GM21576 (cell line): ENCODE results near the gene SOD2.
"Not testable (repeated sequence)": the region's sequence is repeated elsewhere in the genome, so short reads cannot be mapped to it uniquely, and the experiment has no call there.

Experiments used
- ATAC-seq: cut with Tn5 transposase; IDR thresholded peaks from one replicate; pipeline ENCODE4 v1.9.1; 2021; ENCODE audit warnings: mild to moderate bottlenecking, moderate library complexity; ENCODE audit not compliant: unreplicated experiment

The SOD2 gene

GRCh38 chr6:159693128-159693893 is at the start of gene SOD2:
TSS of gene SOD2 (minus strand) at chr6:159693241. CDS start at chr6:159693167, 74 bp downstream.
- ATAC-seq = peak; percentile 76

GRCh38 chr6:159742165-159742564 is 49.1 kb upstream of the SOD2 start:
- ATAC-seq = no peak

- ATAC-seq = no peak
Observed at GRCh38 chr6:159739341-159739740, 46.3 kb upstream of the SOD2 start.

- no peak for ATAC-seq
Observed at GRCh38 chr6:159736908-159737307, 43.9 kb upstream of the SOD2 start.

GRCh38 chr6:159733395-159733794 is 40.4 kb upstream of the SOD2 start:
- not testable (repeated sequence) for ATAC-seq

- ATAC-seq = not testable (repeated sequence)
Observed at GRCh38 chr6:159732550-159732949, 39.5 kb upstream of the SOD2 start.

- no peak for ATAC-seq
Observed at GRCh38 chr6:159730332-159730676, 37.3 kb upstream of the SOD2 start.

GRCh38 chr6:159729598-159730331 is 36.7 kb upstream of the SOD2 start:
- ATAC-seq = no peak

GRCh38 chr6:159728531-159728964 is 35.5 kb upstream of the SOD2 start:
- no peak for ATAC-seq

- peak; percentile 21 for ATAC-seq
Observed at GRCh38 chr6:159727717-159728445, 34.8 kb upstream of the SOD2 start.

GRCh38 chr6:159726918-159727716 is 34.1 kb upstream of the SOD2 start, which contains the start of gene WTAP:
TSS of gene WTAP (plus strand) at chr6:159727506. CDS start at chr6:159736266, 8,760 bp downstream.
- ATAC-seq = peak; percentile 75

GRCh38 chr6:159726255-159726917 is 33.3 kb upstream of the SOD2 start:
- peak; percentile 13 for ATAC-seq

GRCh38 chr6:159725208-159725607 is 32.2 kb upstream of the SOD2 start:
- ATAC-seq = not testable (repeated sequence)

- no peak for ATAC-seq
Observed at GRCh38 chr6:159724778-159725177, 31.7 kb upstream of the SOD2 start.

GRCh38 chr6:159723259-159723658 is 30.2 kb upstream of the SOD2 start:
- ATAC-seq = no peak

GRCh38 chr6:159722655-159723054 is 29.6 kb upstream of the SOD2 start:
- no peak for ATAC-seq

- ATAC-seq = not testable (repeated sequence)
Observed at GRCh38 chr6:159721981-159722380, 28.9 kb upstream of the SOD2 start.

- no peak for ATAC-seq
Observed at GRCh38 chr6:159720708-159721107, 27.7 kb upstream of the SOD2 start.

- ATAC-seq = no peak
Observed at GRCh38 chr6:159719287-159719686, 26.2 kb upstream of the SOD2 start.

GRCh38 chr6:159718634-159719033 is 25.6 kb upstream of the SOD2 start:
- ATAC-seq = no peak
